Loucy (cell line): ENCODE results near the gene MMEL1.

Experiments used
- H2AFZ ChIP-seq: fragments of 200-600 bp; sonication (generic); 2 replicates; pipeline ENCODE4 v1.6.0; 2016; ENCODE audit warnings: antibody characterized with exemption, mild to moderate bottlenecking, low read length, moderate library complexity
- H3F3A ChIP-seq: fragments of 200-600 bp; 2 replicates; pipeline ENCODE4 v1.6.0; 2016; ENCODE audit warnings: antibody characterized with exemption, low read depth, mild to moderate bottlenecking
- H3K27me3 ChIP-seq: fragments of 200-600 bp; sonication (generic); 2 replicates; pipeline ENCODE4 v1.6.1; 2014; ENCODE audit warnings: low read length, mild to moderate bottlenecking; ENCODE audit not compliant: insufficient read depth, poor library complexity, severe bottlenecking
- H3K36me3 ChIP-seq: fragments of 200-600 bp; sonication (generic); 2 replicates; pipeline ENCODE4 v1.6.1; 2016; ENCODE audit warnings: low read length; ENCODE audit not compliant: insufficient read depth
- H3K4me1 ChIP-seq: fragments of 200-600 bp; sonication (generic); 2 replicates; pipeline ENCODE4 v1.5.1; 2014; ENCODE audit warnings: low read length, mild to moderate bottlenecking; ENCODE audit not compliant: insufficient read depth, poor library complexity, severe bottlenecking
- H3K4me2 ChIP-seq: fragments of 200-600 bp; sonication (generic); 2 replicates; pipeline ENCODE4 v1.6.0; 2014; ENCODE audit warnings: antibody characterized with exemption, low read length, low read depth, mild to moderate bottlenecking; ENCODE audit not compliant: poor library complexity, severe bottlenecking
- H3K4me3 ChIP-seq: fragments of 200-600 bp; sonication (generic); 2 replicates; pipeline ENCODE4 v1.5.1; 2014; ENCODE audit warnings: low read length, mild to moderate bottlenecking, mixed read lengths; ENCODE audit not compliant: poor library complexity, severe bottlenecking
- H3K79me2 ChIP-seq: fragments of 200-600 bp; sonication (generic); 2 replicates; pipeline ENCODE4 v1.6.1; 2014; ENCODE audit warnings: low read length; ENCODE audit not compliant: insufficient read depth
- H3K9ac ChIP-seq: fragments of 200-600 bp; sonication (generic); 2 replicates; pipeline ENCODE4 v1.6.0; 2014; ENCODE audit warnings: mild to moderate bottlenecking, low read depth, low read length, moderate library complexity; ENCODE audit not compliant: poor library complexity, severe bottlenecking
- H3K9me2 ChIP-seq: fragments of 200-600 bp; sonication (generic); replicated peaks from 2 replicates; pipeline ENCODE4 v1.6.1; 2016; ENCODE audit warnings: low read depth, low read length, mixed read lengths
- H3K9me3 ChIP-seq: fragments of 200-600 bp; sonication (generic); 2 replicates; pipeline ENCODE4 v1.6.1; 2014; ENCODE audit warnings: mild to moderate bottlenecking, antibody characterized with exemption, low read length, low read depth; ENCODE audit not compliant: insufficient read depth
- H4K20me1 ChIP-seq: fragments of 200-600 bp; sonication (generic); 2 replicates; pipeline ENCODE4 v1.6.0; 2014; ENCODE audit warnings: antibody characterized with exemption, low read length, mild to moderate bottlenecking; ENCODE audit not compliant: insufficient read depth, poor library complexity, severe bottlenecking
- EZH2phosphoT487 ChIP-seq: fragments of 200-600 bp; IDR thresholded peaks from 2 replicates; pipeline ENCODE4 v1.6.1; 2018; ENCODE audit warnings: antibody characterized with exemption, mild to moderate bottlenecking, moderate library complexity, borderline replicate concordance
- TF ChIP-seq, protein P1 (sequence below): fragments of 200-600 bp; sonication (generic); conservative IDR thresholded peaks from 2 replicates; pipeline ENCODE4 v1.5.1; 2014; ENCODE audit warnings: mild to moderate bottlenecking, antibody characterized with exemption, low read length

MMEL1 gene

DNA sequence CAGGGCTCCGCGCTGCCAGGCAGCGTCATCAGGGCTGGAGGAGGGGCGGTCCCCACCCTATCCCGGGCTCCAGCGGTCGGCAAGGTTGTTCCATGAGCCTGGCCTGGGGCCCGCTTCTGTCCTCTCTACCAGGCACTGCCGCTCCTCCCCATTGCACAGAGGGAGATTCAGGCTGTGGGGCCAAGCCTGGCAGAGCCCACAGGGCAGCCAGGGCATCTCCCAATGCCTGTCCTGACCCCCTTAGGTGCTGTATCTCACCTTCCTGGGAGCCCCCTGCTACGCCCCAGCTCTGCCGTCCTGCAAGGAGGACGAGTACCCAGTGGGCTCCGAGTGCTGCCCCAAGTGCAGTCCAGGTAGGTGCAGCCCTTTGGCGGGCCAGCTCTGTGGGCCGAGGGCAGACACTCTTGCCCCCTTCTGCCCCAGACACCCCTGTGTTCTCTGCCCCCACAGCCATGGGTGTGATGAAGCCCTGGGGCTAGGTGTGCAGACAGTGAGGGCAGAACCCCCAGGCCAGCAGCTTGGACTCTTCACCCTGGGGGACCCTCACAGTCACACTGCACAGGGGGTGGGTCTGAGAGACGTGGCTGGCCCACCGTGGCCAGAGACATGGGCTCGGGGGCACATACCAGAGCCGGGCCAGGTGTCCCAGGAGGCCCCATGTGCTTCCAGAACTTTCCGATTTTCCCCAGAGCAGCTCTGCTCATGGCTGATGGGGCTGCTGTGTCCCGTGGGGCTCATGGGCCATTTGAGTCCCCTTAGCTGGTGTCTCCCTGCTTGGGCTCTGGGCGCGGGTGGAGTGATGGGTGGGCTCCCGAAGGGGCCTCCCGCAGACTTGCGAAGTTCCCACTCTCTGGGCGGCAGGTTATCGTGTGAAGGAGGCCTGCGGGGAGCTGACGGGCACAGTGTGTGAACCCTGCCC lies 75.1 kb downstream of the MMEL1 start:
- TF ChIP-seq, protein P1, sequence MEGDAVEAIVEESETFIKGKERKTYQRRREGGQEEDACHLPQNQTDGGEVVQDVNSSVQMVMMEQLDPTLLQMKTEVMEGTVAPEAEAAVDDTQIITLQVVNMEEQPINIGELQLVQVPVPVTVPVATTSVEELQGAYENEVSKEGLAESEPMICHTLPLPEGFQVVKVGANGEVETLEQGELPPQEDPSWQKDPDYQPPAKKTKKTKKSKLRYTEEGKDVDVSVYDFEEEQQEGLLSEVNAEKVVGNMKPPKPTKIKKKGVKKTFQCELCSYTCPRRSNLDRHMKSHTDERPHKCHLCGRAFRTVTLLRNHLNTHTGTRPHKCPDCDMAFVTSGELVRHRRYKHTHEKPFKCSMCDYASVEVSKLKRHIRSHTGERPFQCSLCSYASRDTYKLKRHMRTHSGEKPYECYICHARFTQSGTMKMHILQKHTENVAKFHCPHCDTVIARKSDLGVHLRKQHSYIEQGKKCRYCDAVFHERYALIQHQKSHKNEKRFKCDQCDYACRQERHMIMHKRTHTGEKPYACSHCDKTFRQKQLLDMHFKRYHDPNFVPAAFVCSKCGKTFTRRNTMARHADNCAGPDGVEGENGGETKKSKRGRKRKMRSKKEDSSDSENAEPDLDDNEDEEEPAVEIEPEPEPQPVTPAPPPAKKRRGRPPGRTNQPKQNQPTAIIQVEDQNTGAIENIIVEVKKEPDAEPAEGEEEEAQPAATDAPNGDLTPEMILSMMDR: no peak; the same call in 1 of the 2 replicates
- TF ChIP-seq EZH2phosphoT487: no peak
- H3K27me3 ChIP-seq: no peaks in the 10 kb centered on the region
- no peaks in the 10 kb centered on the region for H3K9me2 ChIP-seq
- H3K4me2 ChIP-seq: peak overlapping the region; percentile 95
- peaks cover 27% of the 10 kb centered on the region for H3K4me1 ChIP-seq
- H3K79me2 ChIP-seq: peaks cover 21% of the 10 kb centered on the region
- no peaks in the 10 kb centered on the region for H3K36me3 ChIP-seq
- H3F3A ChIP-seq: no peaks in the 10 kb centered on the region
- H2AFZ ChIP-seq: no peak overlapping the region
- peak overlapping the region; percentile 97 for H3K9ac ChIP-seq
- peaks cover 9% of the 10 kb centered on the region for H4K20me1 ChIP-seq
- peak overlapping the region; percentile 84 for H3K4me3 ChIP-seq
- no peaks in the 10 kb centered on the region for H3K9me3 ChIP-seq

DNA sequence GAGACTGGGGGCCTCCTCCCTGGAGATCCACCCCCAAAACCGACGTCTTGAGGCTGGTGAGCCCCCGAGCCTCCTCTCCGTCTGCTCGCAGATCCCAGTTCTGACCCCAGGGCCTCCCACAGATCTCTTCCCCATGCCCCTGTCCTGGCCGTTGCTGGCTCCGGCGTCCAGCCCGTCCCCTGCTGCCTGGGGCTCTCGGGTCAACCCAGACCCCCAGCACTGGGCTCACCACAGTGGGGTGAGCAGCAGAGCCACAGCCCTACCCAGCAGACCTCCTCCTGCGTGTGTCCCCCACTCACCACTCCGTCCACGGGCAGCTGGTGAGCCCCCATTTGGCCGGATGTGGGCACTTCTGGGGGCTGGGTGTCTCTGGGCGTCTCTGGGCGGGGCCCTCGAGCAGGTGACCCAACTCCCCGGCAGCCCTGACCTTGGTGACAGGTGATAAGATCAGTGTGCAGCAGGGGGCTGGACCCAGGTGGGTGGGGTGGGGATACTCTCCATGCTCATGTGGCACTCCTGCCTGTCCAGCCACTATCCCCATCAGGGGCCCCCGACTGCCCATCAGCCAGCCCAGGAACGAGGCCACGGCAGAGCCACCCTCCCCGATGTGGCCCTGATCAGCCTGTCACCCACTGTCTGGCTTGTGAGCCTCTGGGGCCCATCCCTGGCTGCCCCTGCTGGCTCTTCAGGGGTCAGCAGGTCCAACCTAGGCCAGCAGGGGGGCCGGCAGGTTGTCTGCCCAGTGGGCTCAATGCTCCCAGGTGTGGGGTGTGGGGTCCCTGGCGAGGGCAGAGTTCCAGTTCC lies 75.9 kb downstream of the MMEL1 start:
- no peaks in the 10 kb centered on the region for H3K9me2 ChIP-seq
- H3K9ac ChIP-seq: peak overlapping the region; percentile 97
- H3F3A ChIP-seq: no peaks in the 10 kb centered on the region
- TF ChIP-seq EZH2phosphoT487: no peak
- TF ChIP-seq, protein P1: peak; percentile 36
- no peaks in the 10 kb centered on the region for H3K9me3 ChIP-seq
- H3K4me3 ChIP-seq: peak overlapping the region; percentile 84
- H3K27me3 ChIP-seq: no peaks in the 10 kb centered on the region
- no peak overlapping the region for H2AFZ ChIP-seq
- no peaks in the 10 kb centered on the region for H3K36me3 ChIP-seq
- peak overlapping the region; percentile 95 for H3K4me2 ChIP-seq
- peaks cover 21% of the 10 kb centered on the region for H3K79me2 ChIP-seq
- peaks cover 9% of the 10 kb centered on the region for H4K20me1 ChIP-seq
- peaks cover 27% of the 10 kb centered on the region for H3K4me1 ChIP-seq

DNA sequence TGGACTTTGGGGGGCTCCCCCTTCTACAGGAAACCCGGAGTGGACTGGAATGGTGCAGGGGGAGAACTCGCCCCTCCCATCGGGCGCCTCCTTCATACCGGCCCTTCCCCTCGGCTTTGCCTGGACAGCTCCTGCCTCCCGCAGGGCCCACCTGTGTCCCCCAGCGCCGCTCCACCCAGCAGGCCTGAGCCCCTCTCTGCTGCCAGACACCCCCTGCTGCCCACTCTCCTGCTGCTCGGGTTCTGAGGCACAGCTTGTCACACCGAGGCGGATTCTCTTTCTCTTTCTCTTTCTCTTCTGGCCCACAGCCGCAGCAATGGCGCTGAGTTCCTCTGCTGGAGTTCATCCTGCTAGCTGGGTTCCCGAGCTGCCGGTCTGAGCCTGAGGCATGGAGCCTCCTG lies 76.5 kb downstream of the MMEL1 start, which contains the start of gene TNFRSF14:
TSS of gene TNFRSF14 (plus strand) at position 95 of the 401 bp plus-strand sequence. CDS start at position 389, 294 bp downstream.
- Histone ChIP-seq H3K9ac (peak within 1 kb of the TSS; percentile 97), H3K4me2 (peak within 1 kb of the TSS; percentile 95), H3K4me1 (peaks cover 27% of the 10 kb centered on the region), H3K36me3 (no peaks in the 10 kb centered on the region), H3K79me2 (peaks cover 21% of the 10 kb centered on the region), H3K9me3 (no peaks in the 10 kb centered on the region), H3K4me3 (peak within 1 kb of the TSS; percentile 84), H3K9me2 (no peaks in the 10 kb centered on the region), H3K27me3 (no peaks in the 10 kb centered on the region), H3F3A (no peaks in the 10 kb centered on the region), H4K20me1 (peaks cover 9% of the 10 kb centered on the region), H2AFZ (no peak within 1 kb of the TSS)
- TF ChIP-seq EZH2phosphoT487: no peak
- TF ChIP-seq, protein P1: no peak; the same call in 1 of the 2 replicates
